Endometrial microvascular endothelial cells (primary cell): ENCODE data around the gene ARG1. TPM values are rescaled to one million over a fixed set of nuclear protein-coding genes. Genes with fewer than 3 reads are reported as not detected.

Experiments used
- in situ Hi-C: cut with HindIII; loops from 2 replicates; pipeline ENCODE4 v1.10.0; 2017; ENCODE audit warnings: low sequenced_read_pairs, low pct_unique_long_range_greater_than_20kb; ENCODE audit errors: inconsistent ontology term
- total RNA-seq: library from RNA; depleted of rRNA; stranded (reverse); fragments of >200 nt; gene quantifications from one replicate; pipeline ENCODE4 v1.2.3, GENCODE V29; 2015; ENCODE audit errors: inconsistent ontology term

The ARG1 gene
- total RNA-seq, 1 donor from 2014 or later = not detected

GRCh38 chr6:131574686-131575085 is 1.7 kb downstream of the ARG1 start:
- in situ Hi-C loops = no loop called here

DNA sequence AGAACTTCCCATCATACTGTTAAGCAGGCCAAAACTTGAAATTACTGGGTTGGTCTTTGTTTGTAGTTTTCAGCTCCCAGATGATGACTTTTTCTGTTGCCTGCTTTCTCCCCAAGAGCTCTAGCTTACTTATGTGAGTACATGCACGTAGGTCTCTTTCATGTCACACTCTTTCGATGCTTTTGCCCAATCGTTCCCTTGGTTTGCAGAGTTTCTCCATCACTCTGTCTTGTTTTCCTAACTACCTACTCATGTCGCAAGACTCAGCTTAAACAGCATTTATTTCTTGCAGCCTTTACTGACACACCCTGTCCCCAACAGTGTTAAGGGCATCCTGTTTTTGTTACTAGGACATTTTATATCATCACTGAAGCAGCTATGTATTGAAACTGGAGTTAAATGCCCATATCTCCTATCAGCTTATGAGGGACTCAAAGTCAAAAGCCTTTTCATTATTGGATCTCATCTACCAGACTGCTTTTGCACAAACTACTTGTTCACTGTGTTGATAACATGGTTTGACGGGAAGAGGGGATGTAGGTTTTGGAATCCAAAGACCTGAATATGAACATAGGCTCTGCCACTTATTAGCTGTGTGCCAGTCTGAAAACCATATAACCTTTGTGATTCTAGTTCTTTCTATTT is 2.9 kb downstream of the ARG1 start:
- in situ Hi-C loops = no loop called here

GRCh38 chr6:131581523-131581922 is 8.5 kb downstream of the ARG1 start:
- in situ Hi-C loops = no loop called here

GRCh38 chr6:131586543-131586942 is 13.5 kb downstream of the ARG1 start:
- in situ Hi-C loops = no loop called here

DNA sequence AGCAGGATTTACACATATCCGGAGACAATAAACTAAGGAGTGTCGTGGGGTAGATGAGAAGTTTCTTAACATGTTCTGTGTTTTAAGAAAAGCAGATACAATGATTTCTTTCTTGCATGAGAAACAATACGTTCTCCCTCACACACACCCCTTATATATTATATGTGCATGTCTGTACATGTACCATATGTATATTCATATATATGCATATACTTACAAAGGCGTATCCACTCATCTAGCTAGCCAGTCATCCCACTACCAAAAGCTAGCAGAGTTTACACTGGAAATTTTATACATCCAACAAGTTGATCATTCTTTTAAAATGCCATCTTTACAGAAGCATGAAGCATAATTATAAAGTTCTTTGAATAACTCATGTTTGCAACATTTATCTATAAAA is 14.9 kb downstream of the ARG1 start:
- in situ Hi-C loops = no loop called here

- in situ Hi-C loops = no loop called here
Measured at GRCh38 chr6:131588643-131589042, 15.6 kb downstream of the ARG1 start.

- in situ Hi-C loops = no loop called here
Measured at GRCh38 chr6:131592935-131593334, 19.9 kb downstream of the ARG1 start.

GRCh38 chr6:131594074-131594473 is 21.0 kb downstream of the ARG1 start:
- in situ Hi-C loops = no loop called here

DNA sequence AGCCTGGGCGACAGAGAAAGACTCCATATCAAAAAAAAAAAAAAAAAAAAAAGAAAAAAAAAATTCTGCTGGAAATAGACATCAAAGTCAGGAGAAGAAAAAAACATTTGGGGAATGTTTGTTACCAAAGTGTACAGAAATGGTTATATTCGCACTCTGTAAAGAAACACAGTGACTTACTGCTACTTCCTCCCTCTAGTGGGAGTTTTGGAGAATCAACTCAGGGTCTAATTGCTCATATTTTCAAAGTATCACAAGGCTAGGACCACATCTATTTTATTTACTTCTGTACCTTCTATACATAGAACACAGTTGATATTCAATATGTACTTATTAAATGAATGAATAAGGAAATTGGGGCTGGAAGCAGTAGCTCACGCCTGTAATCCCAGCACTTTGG is 24.4 kb downstream of the ARG1 start:
- in situ Hi-C loops = no loop called here

GRCh38 chr6:131600716-131601115 is 27.7 kb downstream of the ARG1 start:
- in situ Hi-C loops = no loop called here

GRCh38 chr6:131602781-131603312 is 29.8 kb downstream of the ARG1 start:
- in situ Hi-C loops = no loop called here

- in situ Hi-C loops = no loop called here
Measured at GRCh38 chr6:131613296-131613925, 40.4 kb downstream of the ARG1 start.

DNA sequence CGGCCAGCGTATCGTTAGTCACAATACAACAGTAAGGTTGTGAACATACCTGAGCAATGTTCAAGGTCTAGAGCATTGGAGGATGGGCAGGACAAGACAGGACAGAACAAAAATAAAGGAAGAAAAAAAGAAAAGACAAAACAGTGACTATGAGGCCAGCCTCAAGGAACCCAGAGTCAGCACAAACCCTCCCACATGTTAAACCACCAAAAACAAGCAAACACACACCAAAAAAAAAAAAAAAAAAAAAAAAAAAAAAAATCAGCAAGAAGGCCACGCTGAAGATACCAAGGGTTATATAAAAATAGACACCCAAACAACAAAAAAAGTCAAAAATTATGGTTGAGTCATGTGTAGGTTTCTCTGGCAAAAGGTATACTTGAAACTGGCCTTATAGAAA is 42.2 kb downstream of the ARG1 start:
- in situ Hi-C loops = no loop called here

DNA sequence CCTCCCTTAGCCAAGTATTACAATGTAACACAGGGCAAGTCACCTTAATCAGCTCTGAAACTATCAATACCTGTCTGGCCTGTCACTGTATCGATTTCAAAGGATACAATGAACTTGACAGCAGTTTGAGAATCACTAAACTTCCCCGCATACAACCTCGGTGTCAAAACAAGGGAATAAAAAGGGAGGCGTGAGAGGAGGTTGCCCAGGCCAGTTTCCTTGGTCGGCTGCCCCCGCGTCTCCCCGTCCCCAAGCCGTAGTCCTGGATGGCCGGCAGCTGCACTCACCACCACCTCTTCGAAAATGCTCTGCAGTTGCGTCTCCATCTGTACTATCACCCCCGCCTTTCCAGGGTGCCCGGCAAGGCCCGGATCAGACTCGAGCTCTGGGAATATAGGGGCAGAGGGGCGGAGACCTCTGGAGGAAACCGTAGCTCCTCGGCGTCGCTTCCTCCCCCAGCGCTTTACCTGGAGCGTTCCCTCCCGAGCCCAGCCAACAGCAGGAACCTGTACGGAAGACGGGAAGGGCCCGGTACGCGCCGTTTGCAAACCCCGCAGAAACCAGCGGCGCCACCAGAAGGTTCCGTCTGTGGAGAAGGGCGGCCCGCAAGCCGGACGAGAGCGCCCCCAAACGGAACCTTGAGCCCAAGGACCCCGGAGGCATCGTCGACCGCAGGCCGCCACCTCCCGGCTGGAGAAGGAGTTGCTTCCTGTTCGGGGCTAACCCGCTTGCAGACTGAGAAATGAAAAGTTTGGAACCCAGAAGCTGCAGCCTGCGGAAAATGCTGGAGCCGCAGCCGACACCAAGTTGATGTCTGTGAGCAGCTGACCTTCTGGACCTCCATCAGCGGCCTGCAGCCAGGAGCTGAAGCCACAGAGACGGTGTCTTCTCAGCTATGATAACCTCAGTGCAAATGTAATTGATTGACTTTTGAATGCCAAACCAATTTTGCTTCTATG is 55.0 kb downstream of the ARG1 start, which contains the start of gene MED23:
TSS of gene MED23 (minus strand) at position 519 of the 959 bp plus-strand sequence. CDS start at position 326, 193 bp downstream.
- in situ Hi-C loops = no loop called here

- in situ Hi-C loops = no loop called here
Measured at GRCh38 chr6:131628726-131629125, 55.7 kb downstream of the ARG1 start.

- in situ Hi-C loops = no loop called here
Measured at GRCh38 chr6:131629651-131630050, 56.6 kb downstream of the ARG1 start.

DNA sequence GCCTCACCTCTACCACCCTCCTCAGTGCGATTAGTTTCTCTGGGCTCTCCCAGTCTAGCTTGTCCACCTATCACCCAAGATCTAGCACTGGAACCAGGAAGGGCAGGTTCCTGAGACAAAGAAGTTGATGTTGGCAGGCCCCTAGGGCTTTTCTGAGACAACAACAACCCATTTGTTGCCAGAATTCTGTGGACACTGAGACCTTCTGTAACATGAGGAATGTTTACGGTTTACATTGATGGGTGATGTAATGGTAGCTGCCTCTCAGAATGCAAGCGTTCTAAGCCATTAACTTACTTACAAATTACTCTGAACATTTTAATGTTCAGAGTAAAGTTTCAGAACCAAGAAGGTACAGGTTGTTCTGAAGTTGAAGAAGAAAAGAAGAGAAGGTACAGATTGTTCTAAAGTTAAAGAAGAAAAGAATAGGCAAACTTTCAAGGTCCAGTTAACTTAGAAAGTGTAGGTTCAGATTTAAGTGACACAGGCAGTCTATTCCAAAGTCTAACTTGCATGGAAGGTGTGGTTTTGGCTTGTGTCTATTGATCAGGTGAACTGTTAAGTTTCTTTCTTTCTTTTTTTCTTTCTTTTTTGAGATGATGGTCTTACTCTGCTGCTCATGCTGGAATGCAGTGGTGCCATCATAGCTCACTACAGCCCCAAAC is 58.7 kb downstream of the ARG1 start:
- in situ Hi-C loops = no loop called here
